CD4-positive, alpha-beta T cell (primary cell): Measurements from ENCODE around the gene DDX52. TPM values are rescaled to one million over a fixed set of nuclear protein-coding genes. Genes with fewer than 3 reads are reported as not detected.

Experiments used
- ATAC-seq: fragments of 200-7000 bp; cut with Tn5 transposase; one replicate; pipeline ENCODE4 v1.10.0; 2022; ENCODE audit warnings: mild to moderate bottlenecking; ENCODE audit not compliant: poor library complexity
- CTCF ChIA-PET: fragments of 350-600 bp; sonication (Branson Sonifier 250); formaldehyde crosslinking; loops from one replicate; lab custom pipeline; 2021; ENCODE audit warnings: antibody characterized with exemption, inconsistent platforms; lab: Charles Lee
- POLR2A ChIA-PET: fragments of 350-600 bp; sonication (Branson Sonifier 250); formaldehyde crosslinking; loops from one replicate; lab custom pipeline; 2021; ENCODE audit warnings: antibody characterized with exemption, inconsistent platforms; lab: Charles Lee
- DNase-seq, 14 experiments: peaks; one replicate each; pipeline ENCODE4 v3.0.0-alpha.2; 2013 to 2020; ENCODE audit warnings: mixed read lengths in 2 of 14
- H3K27ac ChIP-seq, 2 donors: one replicate each; pipeline versions ENCODE4 v1.5.1 to v1.7.0; 2013; ENCODE audit warnings: low read length in 2 of 2, low read depth in 1 of 2, mild to moderate bottlenecking in 1 of 2
- H3K27me3 ChIP-seq, 2 experiments: 1 replicate in 1 of 2; 2 replicates in 1 of 2; pipeline versions ENCODE4 v1.6.1 to v1.7.0; 2013; ENCODE audit warnings: low read length in 2 of 2, control low read depth in 1 of 2, mild to moderate bottlenecking in 1 of 2, moderate library complexity in 1 of 2; ENCODE audit not compliant: insufficient read depth in 2 of 2, control insufficient read depth in 1 of 2
- H3K36me3 ChIP-seq: one replicate; pipeline ENCODE4 v1.6.1; 2013; ENCODE audit warnings: low read length, control low read depth; ENCODE audit not compliant: insufficient read depth
- H3K4me1 ChIP-seq: one replicate; pipeline ENCODE4 v1.6.1; 2013; ENCODE audit warnings: low read length, control low read depth; ENCODE audit not compliant: insufficient read depth
- H3K4me3 ChIP-seq: one replicate; pipeline ENCODE4 v1.5.1; 2013; ENCODE audit warnings: mild to moderate bottlenecking, low read length, moderate library complexity
- H3K9me3 ChIP-seq, 2 experiments: 1 replicate in 1 of 2; 2 replicates in 1 of 2; pipeline versions ENCODE4 v1.6.1 to v1.7.0; 2013; ENCODE audit warnings: low read length in 2 of 2, mild to moderate bottlenecking in 2 of 2, control low read depth in 1 of 2, moderate library complexity in 1 of 2; ENCODE audit not compliant: control insufficient read depth in 1 of 2, insufficient read depth in 1 of 2
- H3K27ac Mint-ChIP-seq: one replicate; pipeline ENCODE4 v1.8.0; 2020; ENCODE audit warnings: mixed read lengths
- H3K27me3 Mint-ChIP-seq: one replicate; pipeline ENCODE4 v1.8.0; 2021; ENCODE audit warnings: mixed read lengths
- H3K36me3 Mint-ChIP-seq: one replicate; pipeline ENCODE4 v1.8.0; 2021; ENCODE audit warnings: low read depth, mixed read lengths
- H3K4me1 Mint-ChIP-seq: one replicate; pipeline ENCODE4 v1.8.0; 2021; ENCODE audit warnings: low read depth, mixed read lengths
- H3K4me3 Mint-ChIP-seq: one replicate; pipeline ENCODE4 v1.8.0; 2020; ENCODE audit warnings: mild to moderate bottlenecking, mixed read lengths
- H3K9me3 Mint-ChIP-seq: one replicate; pipeline ENCODE4 v1.8.0; 2020; ENCODE audit warnings: mixed read lengths
- intact Hi-C, 2 experiments: fragments of 100-400 bp; cut with DNase I in 1 of 2; cut with micrococcal nuclease in 1 of 2; formaldehyde crosslinking; loops; one replicate each; pipeline versions ENCODE4 v1.15.1 to v1.9.0; 2023 to 2025; cut with DNase I, micrococcal nuclease
- total RNA-seq, 174 experiments: library from RNA in 2 of 174; stranded (reverse) in 2 of 174; gene quantifications; one replicate each; pipeline ENCODE4 v1.2.3 and lab custom pipeline; 2021 to 2026
- TF ChIP-seq, protein P1 (sequence below): fragments of 200-600 bp; IDR thresholded peaks from one replicate; pipeline ENCODE4 v1.8.0; 2022; ENCODE audit warnings: antibody characterized with exemption, mild to moderate bottlenecking

The DDX52 gene
- total RNA-seq, 2 experiments from 2014 or later = 27.4 to 30.1 TPM

DNA sequence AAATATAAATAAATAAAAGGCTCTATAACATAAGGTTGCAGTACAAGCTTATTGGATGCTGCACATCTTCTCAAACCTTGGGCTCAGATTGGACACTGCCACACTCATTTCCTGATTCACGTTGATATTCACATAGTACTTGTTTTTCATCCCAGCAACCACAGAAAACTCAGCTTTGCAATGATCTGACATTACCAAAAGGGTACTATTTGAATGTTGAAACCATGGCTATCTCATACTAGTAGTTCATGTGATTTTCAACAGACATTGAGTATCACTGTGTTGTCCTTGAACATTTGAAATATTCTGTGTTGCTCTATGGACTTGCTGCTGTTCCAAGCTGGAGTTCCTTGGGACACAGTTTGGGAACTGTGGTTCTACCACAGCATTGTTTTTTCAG, 14.0 kb upstream of the DDX52 start:
- Mint-ChIP-seq H3K9me3 (no peaks in the 10 kb centered on the region), H3K4me1 (no peaks in the 10 kb centered on the region), H3K4me3 (no peak overlapping the region), H3K36me3 (no peaks in the 10 kb centered on the region), H3K27me3 (no peaks in the 10 kb centered on the region), H3K27ac (no peak overlapping the region)
- TF ChIP-seq, protein P1, sequence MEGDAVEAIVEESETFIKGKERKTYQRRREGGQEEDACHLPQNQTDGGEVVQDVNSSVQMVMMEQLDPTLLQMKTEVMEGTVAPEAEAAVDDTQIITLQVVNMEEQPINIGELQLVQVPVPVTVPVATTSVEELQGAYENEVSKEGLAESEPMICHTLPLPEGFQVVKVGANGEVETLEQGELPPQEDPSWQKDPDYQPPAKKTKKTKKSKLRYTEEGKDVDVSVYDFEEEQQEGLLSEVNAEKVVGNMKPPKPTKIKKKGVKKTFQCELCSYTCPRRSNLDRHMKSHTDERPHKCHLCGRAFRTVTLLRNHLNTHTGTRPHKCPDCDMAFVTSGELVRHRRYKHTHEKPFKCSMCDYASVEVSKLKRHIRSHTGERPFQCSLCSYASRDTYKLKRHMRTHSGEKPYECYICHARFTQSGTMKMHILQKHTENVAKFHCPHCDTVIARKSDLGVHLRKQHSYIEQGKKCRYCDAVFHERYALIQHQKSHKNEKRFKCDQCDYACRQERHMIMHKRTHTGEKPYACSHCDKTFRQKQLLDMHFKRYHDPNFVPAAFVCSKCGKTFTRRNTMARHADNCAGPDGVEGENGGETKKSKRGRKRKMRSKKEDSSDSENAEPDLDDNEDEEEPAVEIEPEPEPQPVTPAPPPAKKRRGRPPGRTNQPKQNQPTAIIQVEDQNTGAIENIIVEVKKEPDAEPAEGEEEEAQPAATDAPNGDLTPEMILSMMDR = no peak
- intact Hi-C loops = no loop called here
- ATAC-seq (no peak), DNase-seq (no peak)
- POLR2A ChIA-PET = no interaction called here
- Histone ChIP-seq H3K4me3 (no peak overlapping the region), H3K27ac (no peak overlapping the region), H3K4me1 (no peaks in the 10 kb centered on the region), H3K36me3 (no peaks in the 10 kb centered on the region), H3K9me3 (no peaks in the 10 kb centered on the region), H3K27me3 (peaks cover 0 to under 1% of the 10 kb centered on the region in 2 experiments)
- CTCF ChIA-PET = no interaction called here

DNA sequence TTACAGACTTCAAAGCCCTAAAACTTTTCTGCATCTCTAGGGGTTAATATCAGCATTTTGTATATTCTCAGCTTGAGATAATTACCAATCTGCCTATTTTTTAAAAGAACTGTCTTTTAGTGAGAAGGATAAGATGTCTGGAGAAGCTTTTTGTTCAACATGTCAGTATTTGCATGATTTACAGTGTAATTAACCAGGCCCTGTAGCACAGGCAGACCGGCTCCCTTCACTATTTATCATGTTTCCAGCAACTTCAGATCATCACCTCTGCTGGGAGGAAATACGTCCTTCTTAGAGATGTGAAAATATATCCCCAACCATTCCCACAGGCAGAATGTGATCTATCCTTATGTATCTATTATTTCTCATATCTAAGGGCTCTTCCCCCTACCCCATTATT, 8.6 kb upstream of the DDX52 start:
- Mint-ChIP-seq H3K4me3 (no peak overlapping the region), H3K27me3 (peaks cover 47% of the 10 kb centered on the region), H3K4me1 (no peaks in the 10 kb centered on the region), H3K9me3 (no peaks in the 10 kb centered on the region), H3K27ac (no peak overlapping the region), H3K36me3 (no peaks in the 10 kb centered on the region)
- ATAC-seq = no peak
- H3K36me3 ChIP-seq = no peaks in the 10 kb centered on the region
- ChIA-PET POLR2A (no interaction called here), CTCF (no interaction called here)
- H3K9me3 ChIP-seq = no peaks in the 10 kb centered on the region
- no peak for DNase-seq
- TF ChIP-seq, protein P1 = no peak
- intact Hi-C loops = no loop called here
- H3K27ac ChIP-seq = no peak overlapping the region
- H3K27me3 ChIP-seq = peaks cover 13 to 36% of the 10 kb centered on the region in 2 experiments
- no peak overlapping the region for H3K4me3 ChIP-seq
- no peaks in the 10 kb centered on the region for H3K4me1 ChIP-seq

DNA sequence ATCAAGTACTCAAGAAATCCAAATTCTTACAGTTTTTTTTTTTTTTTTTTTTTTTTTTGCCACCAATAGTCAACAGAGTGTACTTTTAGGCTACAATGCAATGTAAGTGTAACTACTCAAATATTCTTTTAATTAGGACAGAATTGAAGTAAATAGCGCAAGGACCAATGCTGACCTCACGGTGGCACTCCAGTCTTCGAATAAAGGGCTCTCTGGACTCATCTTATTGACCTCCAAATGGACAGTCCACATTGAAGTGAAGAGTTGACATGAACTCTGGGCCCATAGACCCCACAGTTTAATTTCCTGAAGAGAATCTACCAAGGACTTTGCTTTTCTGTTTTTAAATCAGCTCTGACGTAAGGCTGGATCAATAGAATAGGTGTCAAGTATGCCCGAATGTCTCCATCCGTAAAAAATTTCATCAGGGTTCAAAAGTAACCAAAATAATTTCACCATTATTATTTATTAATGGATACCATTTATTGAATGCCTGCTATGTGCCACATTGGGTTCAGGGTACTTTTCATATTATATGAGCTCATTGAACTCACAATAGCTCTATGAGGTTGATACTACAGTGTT, 7.3 kb upstream of the DDX52 start:
- ChIA-PET CTCF (interaction anchor here (0.7 kb wide), 2 partner anchors 33 to 69 kb away, joined by 4 read pairs; no protein-coding TSS in a partner anchor), POLR2A (no interaction called here)
- TF ChIP-seq, protein P1 = no peak
- Mint-ChIP-seq H3K4me3 (no peak overlapping the region), H3K27ac (no peak overlapping the region), H3K9me3 (no peaks in the 10 kb centered on the region), H3K36me3 (no peaks in the 10 kb centered on the region), H3K4me1 (no peaks in the 10 kb centered on the region), H3K27me3 (peaks cover 60% of the 10 kb centered on the region)
- no peak overlapping the region for H3K4me3 ChIP-seq
- ATAC-seq = no peak
- no peaks in the 10 kb centered on the region for H3K4me1 ChIP-seq
- no peaks in the 10 kb centered on the region for H3K36me3 ChIP-seq
- no peak overlapping the region for H3K27ac ChIP-seq
- intact Hi-C loops = no loop called here
- no peaks in the 10 kb centered on the region for H3K9me3 ChIP-seq
- no peak for DNase-seq
- peaks cover 13 to 42% of the 10 kb centered on the region in 2 experiments for H3K27me3 ChIP-seq
